HG02571 (cell line): Measurements from ENCODE around the gene OTUB1.
"Not testable (repeated sequence)": the region's sequence is repeated elsewhere in the genome, so short reads cannot be mapped to it uniquely, and the experiment has no call there.

Experiments
- ATAC-seq: cut with Tn5 transposase; IDR thresholded peaks from one replicate; pipeline ENCODE4 v1.9.1; 2021; ENCODE audit warnings: mild to moderate bottlenecking, moderate library complexity; ENCODE audit not compliant: unreplicated experiment

OTUB1 gene

DNA sequence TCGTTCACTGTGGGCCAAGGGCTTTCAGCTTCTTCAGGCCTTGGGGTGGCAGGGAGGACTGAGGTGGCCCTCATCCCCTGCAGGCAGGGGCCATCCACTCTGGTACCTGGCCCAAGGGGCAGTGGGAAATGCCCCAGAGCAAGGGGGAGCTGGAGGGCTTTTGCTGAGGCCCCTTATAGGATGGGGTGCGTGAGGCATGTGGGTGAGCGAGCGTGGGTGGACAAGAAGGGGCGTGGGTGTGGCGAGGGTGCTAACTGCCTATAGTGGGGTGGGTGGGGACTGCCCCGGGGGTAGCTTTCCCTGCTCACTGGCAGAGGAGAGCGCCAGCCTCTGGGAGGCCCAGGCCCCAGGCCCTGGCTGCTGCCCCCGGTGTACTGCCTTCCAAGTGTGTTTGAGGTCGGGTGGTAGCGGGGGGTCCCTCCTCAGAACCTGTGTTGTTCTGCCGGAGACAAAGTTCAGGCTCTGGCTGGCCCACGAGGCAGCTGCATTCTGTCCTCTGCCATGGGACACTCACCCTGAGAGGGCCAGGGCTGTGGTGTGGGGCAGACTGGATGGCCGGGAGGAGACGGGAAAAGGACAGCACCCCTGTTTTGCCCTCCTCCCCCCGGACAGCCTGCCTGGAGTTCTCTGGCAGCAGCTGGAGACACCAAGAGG, 52.9 kb downstream of the OTUB1 start:
- ATAC-seq, result no peak

DNA sequence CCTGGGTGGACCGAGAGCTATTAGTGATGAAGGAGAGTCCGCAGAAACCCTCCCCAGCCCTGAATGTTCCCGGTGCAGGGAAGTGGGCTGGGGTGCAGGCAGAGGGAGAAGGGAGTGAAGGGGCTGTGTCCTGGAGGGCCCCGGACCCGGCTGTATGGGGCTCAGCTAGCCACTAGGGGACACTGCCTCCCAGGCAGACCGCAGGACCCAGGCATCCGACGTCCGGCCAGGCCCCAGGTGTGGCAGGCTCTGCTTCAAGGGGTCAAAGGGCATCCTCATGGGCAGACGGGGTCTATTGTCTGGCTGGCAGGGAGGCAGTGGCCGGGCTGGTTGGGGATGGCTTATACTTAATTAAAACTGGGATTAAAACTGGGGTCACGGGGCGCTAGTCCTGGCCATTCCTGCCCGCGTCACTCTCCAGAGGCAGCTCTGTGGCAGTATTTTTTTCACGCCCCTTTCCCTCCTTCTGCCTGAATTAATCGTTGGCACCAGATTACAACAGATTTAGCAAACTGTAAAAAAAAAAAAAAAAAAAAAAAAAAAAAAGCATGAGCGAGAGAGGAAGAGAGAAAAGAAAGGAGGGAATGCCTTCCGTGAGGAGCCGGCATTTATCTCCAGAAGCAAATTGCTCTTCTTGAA, 54.6 kb downstream of the OTUB1 start:
- no peak for ATAC-seq

DNA sequence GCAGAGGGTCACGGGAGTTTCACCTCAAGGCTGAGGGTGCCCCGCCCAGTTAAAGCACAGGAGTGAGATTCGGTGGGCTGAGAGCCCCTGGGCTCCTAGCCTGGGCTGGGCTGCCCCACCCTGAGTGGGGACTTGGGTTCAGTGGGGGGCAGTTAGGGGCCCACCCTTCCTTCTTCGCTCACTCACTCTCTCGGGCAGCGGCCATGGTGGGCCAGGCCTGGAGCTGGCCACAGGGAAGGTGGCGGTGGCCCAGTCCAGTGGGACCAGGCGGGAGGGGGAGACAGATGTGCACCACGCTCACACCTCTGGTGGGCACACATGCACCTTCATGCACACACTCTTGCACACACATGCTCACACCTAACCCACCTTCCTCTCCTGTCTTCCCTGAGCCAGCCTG, 55.6 kb downstream of the OTUB1 start:
- no peak for ATAC-seq

DNA sequence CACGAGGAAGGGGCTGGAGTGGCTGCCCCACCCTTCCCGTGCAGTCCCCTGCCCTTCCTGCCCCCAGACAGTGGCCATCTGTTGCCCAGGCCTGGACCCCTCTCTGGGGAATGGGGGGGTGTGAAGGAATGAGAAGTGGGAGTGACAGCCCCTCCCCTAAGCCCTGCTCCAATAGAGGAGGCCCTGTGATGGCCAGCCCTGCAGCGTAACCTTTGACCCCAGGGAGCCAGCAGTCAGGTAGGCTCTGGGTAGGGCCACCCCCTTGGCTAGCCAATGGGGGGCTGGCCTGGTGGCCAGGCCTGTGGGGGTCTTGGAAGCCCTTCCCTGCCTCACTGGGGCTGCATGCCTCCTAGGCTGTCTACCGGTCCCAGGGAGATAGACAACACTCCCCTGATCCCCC, 56.1 kb downstream of the OTUB1 start:
- no peak for ATAC-seq

DNA sequence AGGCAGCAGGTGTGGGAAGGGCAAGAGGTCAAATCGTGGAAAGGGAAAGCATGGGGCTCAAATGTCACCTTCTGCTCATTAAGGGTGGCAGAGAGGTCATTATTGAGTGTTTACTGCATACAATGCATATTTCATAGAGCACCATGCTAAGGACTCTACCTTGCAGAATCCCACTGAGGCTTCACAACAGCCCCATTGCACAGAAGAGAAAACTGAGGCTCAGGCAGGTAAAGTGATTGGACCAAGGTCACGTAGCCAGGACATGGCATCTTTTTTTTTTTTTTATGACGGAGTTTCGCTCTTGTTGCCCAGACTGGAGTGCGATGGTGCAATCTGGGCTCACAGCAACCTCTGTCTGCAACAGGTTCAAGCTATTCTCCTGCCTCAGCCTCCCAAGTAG, 57.3 kb downstream of the OTUB1 start:
- ATAC-seq, result no peak

DNA sequence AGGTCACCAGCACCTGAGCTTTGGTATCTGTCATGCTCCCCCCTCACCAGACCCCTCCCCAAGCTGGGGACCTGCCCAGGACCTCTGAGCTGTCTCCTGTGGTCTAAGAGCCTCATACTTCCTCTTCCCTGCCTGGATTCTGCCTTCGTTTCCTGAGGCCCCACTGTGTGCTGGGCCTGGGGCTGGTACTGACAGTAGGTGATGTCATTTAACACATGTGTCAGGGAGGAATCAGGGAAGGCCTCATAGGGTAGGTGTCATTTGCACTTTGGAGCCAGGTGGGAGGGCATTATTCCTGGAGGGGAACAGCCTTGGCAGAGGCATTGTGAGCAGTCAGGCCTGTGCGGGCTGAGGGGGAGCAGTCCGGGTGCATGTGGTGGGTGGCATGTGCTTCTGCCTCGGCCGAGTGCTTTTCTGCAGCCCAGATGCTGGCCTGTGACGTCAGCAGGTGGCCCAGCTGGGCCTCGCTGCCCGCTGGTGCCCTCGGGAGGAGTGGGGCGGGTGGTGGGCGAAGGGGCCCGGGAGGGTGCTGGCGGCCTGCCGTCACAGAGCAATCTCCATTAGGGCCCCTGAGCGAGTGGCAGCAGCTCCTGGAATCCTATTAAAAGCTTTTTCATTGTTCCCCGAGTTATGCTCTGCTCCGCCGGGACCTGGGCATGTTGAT, 58.6 kb downstream of the OTUB1 start:
- ATAC-seq, result no peak

DNA sequence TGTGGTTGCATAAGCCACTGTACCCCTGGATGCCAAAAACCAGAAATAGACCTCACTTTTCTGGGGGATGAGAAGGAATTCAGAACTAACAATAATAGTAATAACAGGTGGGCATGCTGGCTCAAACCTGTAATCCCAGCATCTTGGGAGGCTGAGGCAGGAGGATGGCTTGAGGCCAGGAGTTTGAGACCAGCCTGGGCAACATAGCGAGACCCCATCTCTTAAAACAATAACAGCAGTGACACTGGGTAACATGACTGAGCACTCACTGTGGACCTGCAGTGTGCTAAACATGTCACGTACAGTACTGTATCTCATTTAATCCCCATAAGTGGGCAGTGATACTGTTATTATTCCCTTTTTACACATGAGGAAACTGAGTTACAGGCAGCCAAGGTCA, 59.5 kb downstream of the OTUB1 start:
- ATAC-seq, result no peak

DNA sequence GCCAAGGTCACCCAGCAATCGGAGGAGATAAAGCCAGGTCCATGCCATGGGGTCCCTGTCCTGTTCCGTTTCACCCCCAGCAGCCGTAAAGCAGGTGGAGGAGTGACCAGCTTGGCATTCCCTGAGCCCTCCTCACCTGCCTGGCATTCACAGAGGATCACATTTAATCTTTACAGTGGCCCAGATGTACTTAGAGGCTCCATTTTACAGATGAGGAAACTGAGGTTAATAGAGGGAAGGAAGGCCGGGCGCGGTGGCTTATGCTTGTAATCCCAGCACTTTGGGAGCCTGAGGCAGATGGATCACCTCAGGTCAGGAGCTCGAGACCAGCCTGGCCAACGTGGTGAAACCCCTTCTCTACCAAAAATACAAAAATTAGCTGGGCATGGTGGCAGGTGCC, 61.1 kb downstream of the OTUB1 start:
- ATAC-seq, result not testable (repeated sequence)
